ENCODE results near the gene IRF8. TPM values are rescaled to one million over a fixed set of nuclear protein-coding genes. Genes with fewer than 3 reads are reported as not detected.

The IRF8 gene
- total RNA-seq, 2 donors from 2014 or later: 0.24 to 0.75 TPM

DNA sequence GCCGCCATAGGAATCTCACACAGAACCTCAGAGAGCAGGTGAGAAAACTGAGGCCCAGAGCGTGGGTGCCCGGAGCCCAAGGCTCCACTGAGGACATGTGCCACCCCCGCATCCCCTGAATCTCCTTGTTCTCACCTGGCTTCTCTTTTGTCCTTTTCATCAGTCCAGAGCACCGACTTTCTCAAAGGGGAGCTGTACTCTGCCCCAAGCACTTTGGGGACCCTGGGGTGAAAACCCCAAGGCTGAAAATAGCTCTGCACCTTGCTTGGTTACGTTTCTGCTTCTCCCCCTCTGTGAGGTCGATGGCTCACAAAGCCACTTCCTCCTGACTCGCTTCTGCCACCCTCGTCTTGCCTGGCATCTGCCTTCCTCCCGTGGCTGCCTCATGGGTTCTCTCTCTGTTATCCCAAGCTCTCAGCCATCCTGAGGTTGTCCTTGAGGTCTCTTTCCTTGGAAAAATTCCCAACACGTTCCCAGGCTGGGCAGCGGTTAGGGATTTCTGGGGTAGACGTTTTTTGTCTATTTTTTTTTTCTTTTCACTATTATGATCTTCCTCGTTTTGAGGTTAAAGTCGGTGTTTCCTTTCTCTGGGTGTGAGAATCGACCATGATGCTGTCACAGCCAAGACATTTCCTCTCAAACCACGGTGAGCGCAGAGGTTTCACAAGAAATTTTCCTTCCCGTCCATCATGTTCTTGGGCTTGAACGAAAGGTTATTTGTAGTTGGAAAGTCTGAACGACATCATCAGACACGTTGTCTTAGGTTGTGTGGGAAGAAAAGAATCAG is 37.2 kb downstream of the IRF8 start:
- Histone ChIP-seq H3K4me3 (ENCODE audit: low read length) (no peak overlapping the region), H3K4me1 (ENCODE audit: control insufficient read depth, insufficient read depth, low read length) (no peaks in the 10 kb centered on the region), H3K27ac (ENCODE audit: low read depth, low read length) (no peak overlapping the region), H3K9ac (ENCODE audit: extremely low read depth, low read length, poor library complexity, severe bottlenecking) (no peak overlapping the region), H3K27me3 (ENCODE audit: control insufficient read depth, insufficient read depth, low read length, poor library complexity, severe bottlenecking) (no peaks in the 10 kb centered on the region), H3K9me3 (ENCODE audit: control insufficient read depth, low read length) (no peaks in the 10 kb centered on the region), H3K36me3 (ENCODE audit: control insufficient read depth, insufficient read depth, low read length) (no peaks in the 10 kb centered on the region)
- Mint-ChIP-seq H3K4me1 (no peaks in the 10 kb centered on the region), H3K36me3 (ENCODE audit: low read depth) (no peaks in the 10 kb centered on the region), H3K4me3 (no peak overlapping the region), H3K27me3 (ENCODE audit: insufficient read depth) (peaks cover 2% of the 10 kb centered on the region), H3K9me3 (no peaks in the 10 kb centered on the region), H3K27ac (no peak overlapping the region)
- no peak for DNase-seq
- TF ChIP-seq, protein P1, sequence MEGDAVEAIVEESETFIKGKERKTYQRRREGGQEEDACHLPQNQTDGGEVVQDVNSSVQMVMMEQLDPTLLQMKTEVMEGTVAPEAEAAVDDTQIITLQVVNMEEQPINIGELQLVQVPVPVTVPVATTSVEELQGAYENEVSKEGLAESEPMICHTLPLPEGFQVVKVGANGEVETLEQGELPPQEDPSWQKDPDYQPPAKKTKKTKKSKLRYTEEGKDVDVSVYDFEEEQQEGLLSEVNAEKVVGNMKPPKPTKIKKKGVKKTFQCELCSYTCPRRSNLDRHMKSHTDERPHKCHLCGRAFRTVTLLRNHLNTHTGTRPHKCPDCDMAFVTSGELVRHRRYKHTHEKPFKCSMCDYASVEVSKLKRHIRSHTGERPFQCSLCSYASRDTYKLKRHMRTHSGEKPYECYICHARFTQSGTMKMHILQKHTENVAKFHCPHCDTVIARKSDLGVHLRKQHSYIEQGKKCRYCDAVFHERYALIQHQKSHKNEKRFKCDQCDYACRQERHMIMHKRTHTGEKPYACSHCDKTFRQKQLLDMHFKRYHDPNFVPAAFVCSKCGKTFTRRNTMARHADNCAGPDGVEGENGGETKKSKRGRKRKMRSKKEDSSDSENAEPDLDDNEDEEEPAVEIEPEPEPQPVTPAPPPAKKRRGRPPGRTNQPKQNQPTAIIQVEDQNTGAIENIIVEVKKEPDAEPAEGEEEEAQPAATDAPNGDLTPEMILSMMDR (conservative IDR thresholded peaks at IDR 0.05): no peak
- 91% methylated on average over 22 of the region's 22 CpGs for WGBS, 2 experiments (ENCODE audit: insufficient coverage in 1 of 2, insufficient read length in 1 of 2)

DNA sequence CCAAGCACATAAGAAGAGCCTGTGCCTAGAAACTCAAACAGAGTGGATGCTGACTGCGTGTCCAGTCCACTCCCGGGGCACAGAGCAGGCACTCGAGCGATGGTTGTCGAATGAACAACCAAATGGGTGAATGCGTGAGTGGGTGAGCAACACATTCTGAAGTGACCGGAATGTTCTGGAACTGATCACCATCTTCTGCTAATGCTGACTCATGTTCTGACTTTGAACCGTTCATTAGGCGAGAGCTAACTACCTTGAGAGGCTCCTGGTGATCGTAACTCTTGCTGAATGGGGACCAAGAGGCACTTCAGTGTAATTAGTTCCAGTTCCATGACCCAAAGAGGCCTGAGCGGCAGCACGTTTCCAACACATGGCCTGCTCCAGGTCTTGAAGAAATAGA is 37.9 kb downstream of the IRF8 start:
- H3K27me3 ChIP-seq (ENCODE audit: control insufficient read depth, insufficient read depth, low read length, poor library complexity, severe bottlenecking): no peaks in the 10 kb centered on the region
- no peaks in the 10 kb centered on the region for H3K36me3 Mint-ChIP-seq (ENCODE audit: low read depth)
- H3K4me1 Mint-ChIP-seq: no peaks in the 10 kb centered on the region
- no peak overlapping the region for H3K9ac ChIP-seq (ENCODE audit: extremely low read depth, low read length, poor library complexity, severe bottlenecking)
- H3K9me3 ChIP-seq (ENCODE audit: control insufficient read depth, low read length): no peaks in the 10 kb centered on the region
- H3K4me1 ChIP-seq (ENCODE audit: control insufficient read depth, insufficient read depth, low read length): no peaks in the 10 kb centered on the region
- H3K9me3 Mint-ChIP-seq: no peaks in the 10 kb centered on the region
- TF ChIP-seq, protein P1 (conservative IDR thresholded peaks at IDR 0.05): no peak
- H3K4me3 Mint-ChIP-seq: no peak overlapping the region
- H3K36me3 ChIP-seq (ENCODE audit: control insufficient read depth, insufficient read depth, low read length): no peaks in the 10 kb centered on the region
- no peak overlapping the region for H3K4me3 ChIP-seq (ENCODE audit: low read length)
- peaks cover 2% of the 10 kb centered on the region for H3K27me3 Mint-ChIP-seq (ENCODE audit: insufficient read depth)
- DNase-seq: no peak
- no peak overlapping the region for H3K27ac ChIP-seq (ENCODE audit: low read depth, low read length)
- H3K27ac Mint-ChIP-seq: no peak overlapping the region
- WGBS, 2 experiments (ENCODE audit: insufficient coverage in 1 of 2, insufficient read length in 1 of 2): 93 to 94% methylated on average over 12 of the region's 12 CpGs

DNA sequence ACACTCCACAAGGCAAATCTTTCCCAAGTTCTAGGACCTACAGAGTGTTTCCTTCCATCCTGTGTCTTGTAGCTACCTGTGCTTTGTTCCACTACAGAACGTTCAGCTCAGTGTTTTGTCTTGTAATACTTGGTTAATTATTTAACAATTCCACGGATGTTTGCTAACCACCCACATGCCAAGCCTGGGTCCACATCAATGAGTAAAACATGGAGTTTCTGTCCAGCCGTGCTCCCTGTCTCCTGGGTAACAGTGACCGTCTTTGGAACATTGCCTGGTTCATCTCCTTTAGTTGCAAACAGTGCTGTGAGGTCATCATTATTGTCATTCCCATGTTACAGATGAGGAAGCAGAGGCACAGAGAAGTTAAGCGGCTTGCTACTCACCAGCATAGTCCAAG is 41.3 kb downstream of the IRF8 start:
- WGBS, 2 experiments (ENCODE audit: insufficient coverage in 1 of 2, insufficient read length in 1 of 2): 91 to 96% methylated on average over 4 to 5 of the region's 5 CpGs
- no peak for DNase-seq
- Histone ChIP-seq H3K27me3 (ENCODE audit: control insufficient read depth, insufficient read depth, low read length, poor library complexity, severe bottlenecking) (peaks cover 7% of the 10 kb centered on the region), H3K27ac (ENCODE audit: low read depth, low read length) (no peak overlapping the region), H3K36me3 (ENCODE audit: control insufficient read depth, insufficient read depth, low read length) (no peaks in the 10 kb centered on the region), H3K4me3 (ENCODE audit: low read length) (no peak overlapping the region), H3K9ac (ENCODE audit: extremely low read depth, low read length, poor library complexity, severe bottlenecking) (no peak overlapping the region), H3K4me1 (ENCODE audit: control insufficient read depth, insufficient read depth, low read length) (no peaks in the 10 kb centered on the region), H3K9me3 (ENCODE audit: control insufficient read depth, low read length) (no peaks in the 10 kb centered on the region)
- no peaks in the 10 kb centered on the region for H3K4me1 Mint-ChIP-seq
- H3K27ac Mint-ChIP-seq: no peak overlapping the region
- no peaks in the 10 kb centered on the region for H3K9me3 Mint-ChIP-seq
- H3K36me3 Mint-ChIP-seq (ENCODE audit: low read depth): no peaks in the 10 kb centered on the region
- no peak overlapping the region for H3K4me3 Mint-ChIP-seq
- H3K27me3 Mint-ChIP-seq (ENCODE audit: insufficient read depth): peaks cover 2% of the 10 kb centered on the region
- TF ChIP-seq, protein P1 (conservative IDR thresholded peaks at IDR 0.05): no peak

All from endodermal cell (in vitro differentiated cells).